CD4-positive, alpha-beta T cell (primary cell): ENCODE measurements around the gene ATP6AP1. TPM values are rescaled to one million over a fixed set of nuclear protein-coding genes. Genes with fewer than 3 reads are reported as not detected.

Source experiments
- ATAC-seq: fragments of 200-7000 bp; cut with Tn5 transposase; one replicate; pipeline ENCODE4 v1.10.0; 2022; ENCODE audit warnings: mild to moderate bottlenecking; ENCODE audit not compliant: poor library complexity
- CTCF ChIA-PET: fragments of 350-600 bp; sonication (Branson Sonifier 250); formaldehyde crosslinking; loops from one replicate; lab custom pipeline; 2021; ENCODE audit warnings: antibody characterized with exemption, inconsistent platforms; lab: Charles Lee
- POLR2A ChIA-PET: fragments of 350-600 bp; sonication (Branson Sonifier 250); formaldehyde crosslinking; loops from one replicate; lab custom pipeline; 2021; ENCODE audit warnings: antibody characterized with exemption, inconsistent platforms; lab: Charles Lee
- DNase-seq, 14 experiments: peaks; one replicate each; pipeline ENCODE4 v3.0.0-alpha.2; 2013 to 2020; ENCODE audit warnings: mixed read lengths in 2 of 14
- H3K27ac ChIP-seq, 2 donors: one replicate each; pipeline versions ENCODE4 v1.5.1 to v1.7.0; 2013; ENCODE audit warnings: low read length in 2 of 2, low read depth in 1 of 2, mild to moderate bottlenecking in 1 of 2
- H3K27me3 ChIP-seq, 2 experiments: 1 replicate in 1 of 2; 2 replicates in 1 of 2; pipeline versions ENCODE4 v1.6.1 to v1.7.0; 2013; ENCODE audit warnings: low read length in 2 of 2, control low read depth in 1 of 2, mild to moderate bottlenecking in 1 of 2, moderate library complexity in 1 of 2; ENCODE audit not compliant: insufficient read depth in 2 of 2, control insufficient read depth in 1 of 2
- H3K36me3 ChIP-seq: one replicate; pipeline ENCODE4 v1.6.1; 2013; ENCODE audit warnings: low read length, control low read depth; ENCODE audit not compliant: insufficient read depth
- H3K4me1 ChIP-seq: one replicate; pipeline ENCODE4 v1.6.1; 2013; ENCODE audit warnings: low read length, control low read depth; ENCODE audit not compliant: insufficient read depth
- H3K4me3 ChIP-seq: one replicate; pipeline ENCODE4 v1.5.1; 2013; ENCODE audit warnings: mild to moderate bottlenecking, low read length, moderate library complexity
- H3K9me3 ChIP-seq, 2 experiments: 1 replicate in 1 of 2; 2 replicates in 1 of 2; pipeline versions ENCODE4 v1.6.1 to v1.7.0; 2013; ENCODE audit warnings: low read length in 2 of 2, mild to moderate bottlenecking in 2 of 2, control low read depth in 1 of 2, moderate library complexity in 1 of 2; ENCODE audit not compliant: control insufficient read depth in 1 of 2, insufficient read depth in 1 of 2
- H3K27ac Mint-ChIP-seq: one replicate; pipeline ENCODE4 v1.8.0; 2020; ENCODE audit warnings: mixed read lengths
- H3K27me3 Mint-ChIP-seq: one replicate; pipeline ENCODE4 v1.8.0; 2021; ENCODE audit warnings: mixed read lengths
- H3K36me3 Mint-ChIP-seq: one replicate; pipeline ENCODE4 v1.8.0; 2021; ENCODE audit warnings: low read depth, mixed read lengths
- H3K4me1 Mint-ChIP-seq: one replicate; pipeline ENCODE4 v1.8.0; 2021; ENCODE audit warnings: low read depth, mixed read lengths
- H3K4me3 Mint-ChIP-seq: one replicate; pipeline ENCODE4 v1.8.0; 2020; ENCODE audit warnings: mild to moderate bottlenecking, mixed read lengths
- H3K9me3 Mint-ChIP-seq: one replicate; pipeline ENCODE4 v1.8.0; 2020; ENCODE audit warnings: mixed read lengths
- intact Hi-C, 2 experiments: fragments of 100-400 bp; cut with DNase I in 1 of 2; cut with micrococcal nuclease in 1 of 2; formaldehyde crosslinking; loops; one replicate each; pipeline versions ENCODE4 v1.15.1 to v1.9.0; 2023 to 2025; cut with DNase I, micrococcal nuclease
- total RNA-seq, 174 experiments: library from RNA in 2 of 174; stranded (reverse) in 2 of 174; gene quantifications; one replicate each; pipeline ENCODE4 v1.2.3 and lab custom pipeline; 2021 to 2026
- TF ChIP-seq, protein P1 (sequence below): fragments of 200-600 bp; IDR thresholded peaks from one replicate; pipeline ENCODE4 v1.8.0; 2022; ENCODE audit warnings: antibody characterized with exemption, mild to moderate bottlenecking

The ATP6AP1 gene
- total RNA-seq, 2 experiments from 2014 or later: 31.4 to 40.8 TPM

DNA sequence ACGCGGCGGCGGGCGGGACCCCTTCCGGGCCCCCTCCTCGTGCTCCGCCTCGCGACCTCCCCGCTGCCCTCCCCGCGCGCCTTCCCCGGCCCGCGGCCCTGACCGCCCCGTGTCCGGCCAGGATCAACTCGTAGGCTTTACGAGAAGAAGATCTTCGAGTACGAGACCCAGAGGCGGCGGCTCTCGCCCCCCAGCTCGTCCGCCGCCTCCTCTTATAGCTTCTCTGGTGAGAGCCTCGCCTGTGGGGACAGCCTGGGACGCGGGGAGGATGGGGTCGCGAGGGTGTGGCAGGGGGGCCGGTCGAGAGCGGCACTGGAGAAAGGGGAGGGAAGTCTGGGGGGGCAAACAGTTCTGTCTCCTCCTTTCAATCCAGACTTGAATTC lies 48.9 kb upstream of the ATP6AP1 start:
- Histone ChIP-seq H3K4me3 (peak overlapping the region; percentile 77), H3K27ac (peak overlapping the region; percentile 92 to 96), H3K9me3 (no peaks in the 10 kb centered on the region), H3K4me1 (peaks cover 48% of the 10 kb centered on the region), H3K36me3 (peaks cover 8% of the 10 kb centered on the region), H3K27me3 (no peaks in the 10 kb centered on the region)
- Mint-ChIP-seq H3K36me3 (peaks cover 37% of the 10 kb centered on the region), H3K9me3 (no peaks in the 10 kb centered on the region), H3K4me1 (peaks cover 5% of the 10 kb centered on the region), H3K27ac (peak overlapping the region; percentile 94), H3K27me3 (no peaks in the 10 kb centered on the region), H3K4me3 (peak overlapping the region; percentile 93)
- POLR2A ChIA-PET: interaction anchor here (1.0 to 1.8 kb wide), 10 partner anchors 9 to 413 kb away, joined by 3 to 23 read pairs (median 5); partner anchors contain the start of genes DNASE1L1, HCFC1 and RPL10
- intact Hi-C loops: loop anchor here in 1 of 2 experiments (10.0 kb wide), 1 partner anchor 365 kb away; the partner anchor contains the start of gene IRAK1
- TF ChIP-seq, protein P1, sequence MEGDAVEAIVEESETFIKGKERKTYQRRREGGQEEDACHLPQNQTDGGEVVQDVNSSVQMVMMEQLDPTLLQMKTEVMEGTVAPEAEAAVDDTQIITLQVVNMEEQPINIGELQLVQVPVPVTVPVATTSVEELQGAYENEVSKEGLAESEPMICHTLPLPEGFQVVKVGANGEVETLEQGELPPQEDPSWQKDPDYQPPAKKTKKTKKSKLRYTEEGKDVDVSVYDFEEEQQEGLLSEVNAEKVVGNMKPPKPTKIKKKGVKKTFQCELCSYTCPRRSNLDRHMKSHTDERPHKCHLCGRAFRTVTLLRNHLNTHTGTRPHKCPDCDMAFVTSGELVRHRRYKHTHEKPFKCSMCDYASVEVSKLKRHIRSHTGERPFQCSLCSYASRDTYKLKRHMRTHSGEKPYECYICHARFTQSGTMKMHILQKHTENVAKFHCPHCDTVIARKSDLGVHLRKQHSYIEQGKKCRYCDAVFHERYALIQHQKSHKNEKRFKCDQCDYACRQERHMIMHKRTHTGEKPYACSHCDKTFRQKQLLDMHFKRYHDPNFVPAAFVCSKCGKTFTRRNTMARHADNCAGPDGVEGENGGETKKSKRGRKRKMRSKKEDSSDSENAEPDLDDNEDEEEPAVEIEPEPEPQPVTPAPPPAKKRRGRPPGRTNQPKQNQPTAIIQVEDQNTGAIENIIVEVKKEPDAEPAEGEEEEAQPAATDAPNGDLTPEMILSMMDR: no peak
- DNase-seq (no peak), ATAC-seq (no peak)
- CTCF ChIA-PET: no interaction called here

DNA sequence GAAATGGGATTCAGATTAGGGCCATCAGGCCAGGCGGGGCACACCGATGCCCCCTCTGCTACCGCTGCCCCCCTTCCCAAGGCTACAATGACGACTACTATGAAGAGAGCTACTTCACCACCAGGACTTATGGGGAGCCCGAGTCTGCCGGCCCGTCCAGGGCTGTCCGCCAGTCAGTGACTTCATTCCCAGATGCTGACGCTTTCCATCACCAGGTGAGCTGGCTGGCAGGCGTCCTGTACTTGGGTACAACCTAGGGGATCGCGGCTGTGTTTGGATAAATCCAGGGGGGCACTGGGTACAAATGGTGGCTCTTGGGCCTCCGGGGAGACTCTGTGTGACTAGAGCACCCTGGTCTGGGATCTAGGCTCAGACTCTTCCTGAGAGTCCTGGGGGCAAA lies 48.3 kb upstream of the ATP6AP1 start:
- CTCF ChIA-PET: no interaction called here
- H3K4me3 Mint-ChIP-seq: peak overlapping the region; percentile 93
- TF ChIP-seq, protein P1: no peak

DNA sequence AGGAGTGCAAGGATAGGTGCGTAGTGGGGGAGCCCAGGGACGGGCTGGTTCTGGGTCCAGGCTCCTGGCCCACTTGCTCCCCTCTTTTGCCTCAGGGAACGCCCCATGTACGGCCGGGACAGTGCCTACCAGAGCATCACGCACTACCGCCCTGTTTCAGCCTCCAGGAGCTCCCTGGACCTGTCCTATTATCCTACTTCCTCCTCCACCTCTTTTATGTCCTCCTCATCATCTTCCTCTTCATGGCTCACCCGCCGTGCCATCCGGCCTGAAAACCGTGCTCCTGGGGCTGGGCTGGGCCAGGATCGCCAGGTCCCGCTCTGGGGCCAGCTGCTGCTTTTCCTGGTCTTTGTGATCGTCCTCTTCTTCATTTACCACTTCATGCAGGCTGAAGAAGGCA lies 47.7 kb upstream of the ATP6AP1 start:
- Mint-ChIP-seq H3K27ac (peak overlapping the region; percentile 94), H3K36me3 (peaks cover 37% of the 10 kb centered on the region), H3K4me3 (peak overlapping the region; percentile 93), H3K9me3 (no peaks in the 10 kb centered on the region), H3K27me3 (no peaks in the 10 kb centered on the region), H3K4me1 (peaks cover 5% of the 10 kb centered on the region)
- TF ChIP-seq, protein P1: no peak
- ATAC-seq: no peak
- DNase-seq: no peak
- H3K4me3 ChIP-seq: no peak overlapping the region
- H3K27ac ChIP-seq: no peak overlapping the region
- CTCF ChIA-PET: no interaction called here
- H3K4me1 ChIP-seq: peaks cover 41% of the 10 kb centered on the region
- POLR2A ChIA-PET: interaction anchor here (0.6 kb wide), 1 partner anchor 10 kb away, joined by 3 read pairs; no protein-coding TSS in a partner anchor
- peaks cover 8% of the 10 kb centered on the region for H3K36me3 ChIP-seq
- no peaks in the 10 kb centered on the region for H3K27me3 ChIP-seq
- intact Hi-C loops: no loop called here
- H3K9me3 ChIP-seq: no peaks in the 10 kb centered on the region

More for the DNA sequence above, 48.3 kb upstream of the ATP6AP1 start:
- H3K4me1 ChIP-seq: peaks cover 43% of the 10 kb centered on the region
- Mint-ChIP-seq H3K4me1 (peaks cover 5% of the 10 kb centered on the region), H3K9me3 (no peaks in the 10 kb centered on the region), H3K36me3 (peaks cover 37% of the 10 kb centered on the region), H3K27ac (peak overlapping the region; percentile 94), H3K27me3 (no peaks in the 10 kb centered on the region)
- H3K4me3 ChIP-seq: peak overlapping the region; percentile 77
- ATAC-seq (no peak), DNase-seq (no peak)
- intact Hi-C loops: no loop called here
- peak overlapping the region; percentile 92 to 96 for H3K27ac ChIP-seq
- POLR2A ChIA-PET: interaction anchor here (1.0 to 1.8 kb wide), 4 partner anchors 10 to 413 kb away, joined by 3 to 23 read pairs (median 10); partner anchors contain the start of genes HCFC1 and RPL10
- H3K36me3 ChIP-seq: peaks cover 8% of the 10 kb centered on the region
- H3K27me3 ChIP-seq: no peaks in the 10 kb centered on the region
- H3K9me3 ChIP-seq: no peaks in the 10 kb centered on the region
